HG03439 (cell line): ENCODE results near the gene MBD2.
"Not testable (repeated sequence)": the region's sequence is repeated elsewhere in the genome, so short reads cannot be mapped to it uniquely, and the experiment has no call there.

Experiments
- ATAC-seq: cut with Tn5 transposase; IDR thresholded peaks from one replicate; pipeline ENCODE4 v1.9.1; 2021; ENCODE audit warnings: mild to moderate bottlenecking, moderate library complexity; ENCODE audit not compliant: unreplicated experiment

The MBD2 gene

GRCh38 chr18:54224379-54225014 is at the start of gene MBD2:
Gene MBD2, minus strand, starts transcription at chr18:54224669. Its CDS starts 110 bp downstream, at chr18:54224559.
- ATAC-seq = peak; percentile 91

- ATAC-seq = peak; percentile 34
Observed at GRCh38 chr18:54269893-54270844, 45.7 kb upstream of the MBD2 start.

- ATAC-seq = no peak
Observed at GRCh38 chr18:54268751-54269150, 44.3 kb upstream of the MBD2 start.

- no peak for ATAC-seq
Observed at GRCh38 chr18:54267701-54268100, 43.2 kb upstream of the MBD2 start.

GRCh38 chr18:54263904-54264336 is 39.5 kb upstream of the MBD2 start:
- ATAC-seq = peak; percentile 82

- ATAC-seq = peak; percentile 58
Observed at GRCh38 chr18:54261894-54262293, 37.4 kb upstream of the MBD2 start.

GRCh38 chr18:54260396-54261072 is 36.1 kb upstream of the MBD2 start:
- peak; percentile 24 for ATAC-seq

GRCh38 chr18:54257818-54258217 is 33.3 kb upstream of the MBD2 start:
- ATAC-seq = not testable (repeated sequence)

GRCh38 chr18:54257015-54257414 is 32.5 kb upstream of the MBD2 start:
- no peak for ATAC-seq

- ATAC-seq = no peak
Observed at GRCh38 chr18:54255141-54255540, 30.7 kb upstream of the MBD2 start.

GRCh38 chr18:54254265-54254758 is 29.8 kb upstream of the MBD2 start:
- ATAC-seq = no peak

- ATAC-seq = no peak
Observed at GRCh38 chr18:54251606-54252390, 27.3 kb upstream of the MBD2 start.

- peak; percentile 71 for ATAC-seq
Observed at GRCh38 chr18:54250846-54251261, 26.4 kb upstream of the MBD2 start.

GRCh38 chr18:54247511-54248175 is 23.2 kb upstream of the MBD2 start:
- ATAC-seq = no peak

GRCh38 chr18:54242327-54242726 is 17.9 kb upstream of the MBD2 start:
- no peak for ATAC-seq

- ATAC-seq = no peak
Observed at GRCh38 chr18:54241483-54241882, 17.0 kb upstream of the MBD2 start.

- no peak for ATAC-seq
Observed at GRCh38 chr18:54240629-54241107, 16.2 kb upstream of the MBD2 start.

GRCh38 chr18:54239601-54240000 is 15.1 kb upstream of the MBD2 start:
- ATAC-seq = no peak

GRCh38 chr18:54239091-54239490 is 14.6 kb upstream of the MBD2 start:
- no peak for ATAC-seq
